Right lobe of liver (tissue), 4 donors: Measurements from ENCODE around the gene DSCAML1.

ENCODE experiments used
- POLR2A ChIP-seq: fragments of 450-650 bp; IDR thresholded peaks from one replicate; pipeline ENCODE4 v1.6.1; 2017; ENCODE audit warnings: antibody characterized with exemption, mild to moderate bottlenecking
- TF ChIP-seq, protein P1 (sequence below), 4 donors: fragments of 200-600 bp in 3 of 4; fragments of 450-650 bp in 1 of 4; IDR thresholded peaks; one replicate each; pipeline versions ENCODE4 v1.5.1 to v1.8.0; 2016 to 2022; ENCODE audit warnings: antibody characterized with exemption in 4 of 4, mild to moderate bottlenecking in 2 of 4
- donor health status: DM: no; HTN: no; CAD: no.
- donor health status: DM: no; HTN: no; CAD: no.
- donor health status: DM: no; HTN: yes; CAD: no.

GRCh38 chr11:117691218-117691514 lies 105.8 kb downstream of the DSCAML1 start:
- TF ChIP-seq, protein P1, sequence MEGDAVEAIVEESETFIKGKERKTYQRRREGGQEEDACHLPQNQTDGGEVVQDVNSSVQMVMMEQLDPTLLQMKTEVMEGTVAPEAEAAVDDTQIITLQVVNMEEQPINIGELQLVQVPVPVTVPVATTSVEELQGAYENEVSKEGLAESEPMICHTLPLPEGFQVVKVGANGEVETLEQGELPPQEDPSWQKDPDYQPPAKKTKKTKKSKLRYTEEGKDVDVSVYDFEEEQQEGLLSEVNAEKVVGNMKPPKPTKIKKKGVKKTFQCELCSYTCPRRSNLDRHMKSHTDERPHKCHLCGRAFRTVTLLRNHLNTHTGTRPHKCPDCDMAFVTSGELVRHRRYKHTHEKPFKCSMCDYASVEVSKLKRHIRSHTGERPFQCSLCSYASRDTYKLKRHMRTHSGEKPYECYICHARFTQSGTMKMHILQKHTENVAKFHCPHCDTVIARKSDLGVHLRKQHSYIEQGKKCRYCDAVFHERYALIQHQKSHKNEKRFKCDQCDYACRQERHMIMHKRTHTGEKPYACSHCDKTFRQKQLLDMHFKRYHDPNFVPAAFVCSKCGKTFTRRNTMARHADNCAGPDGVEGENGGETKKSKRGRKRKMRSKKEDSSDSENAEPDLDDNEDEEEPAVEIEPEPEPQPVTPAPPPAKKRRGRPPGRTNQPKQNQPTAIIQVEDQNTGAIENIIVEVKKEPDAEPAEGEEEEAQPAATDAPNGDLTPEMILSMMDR (IDR thresholded peaks at IDR 0.05): no peak
- no peak for TF ChIP-seq POLR2A
